ENCODE results near the gene CRB3.

- TF ChIP-seq CTCF (IDR thresholded peaks at IDR 0.05; ENCODE audit: low read length) (no peak), EZH2 (optimal IDR thresholded peaks at IDR 0.05; ENCODE audit: low read depth, low read length) (no peak)
Observed at GRCh38 chr19:6484831-6485230, 20.8 kb downstream of the CRB3 start.

Measured in MM.1S (cell line).